Measurements from ENCODE around the gene SOX2.
"Not testable (repeated sequence)": the region's sequence is repeated elsewhere in the genome, so short reads cannot be mapped to it uniquely, and the experiment has no call there.

SOX2 gene

DNA sequence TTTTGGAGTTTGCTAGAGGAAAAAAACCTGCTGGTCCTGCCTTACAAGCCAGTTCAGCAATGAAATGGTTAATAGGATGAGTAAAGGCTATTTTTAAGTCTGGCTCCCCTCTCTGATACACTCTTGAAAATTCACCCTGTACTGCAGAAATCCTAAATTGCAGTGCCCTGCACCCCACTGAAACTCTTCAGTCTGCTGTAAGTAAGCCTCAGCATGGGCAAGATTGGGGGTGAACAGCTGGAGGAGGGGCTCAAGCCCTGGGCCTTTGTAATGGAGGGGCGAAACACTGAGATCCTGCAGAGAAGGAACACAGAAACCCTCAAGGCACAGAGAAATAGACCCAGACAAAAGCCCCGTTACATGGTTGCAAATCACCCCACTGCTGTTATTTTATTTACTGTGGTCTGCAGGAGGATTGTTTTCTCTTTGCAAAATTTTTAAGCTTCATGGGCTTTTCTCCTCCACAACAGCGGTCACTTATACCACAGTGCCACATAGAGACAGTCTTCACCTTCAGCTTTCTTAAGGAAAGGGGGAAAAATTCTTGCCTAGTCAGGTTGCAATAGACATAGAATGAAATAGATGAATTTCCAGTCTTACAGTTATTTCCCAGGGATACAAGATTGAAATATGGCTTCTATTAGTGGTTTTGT is 45.0 kb downstream of the SOX2 start:
- DNase-seq (ENCODE audit: low read depth in 2 of 2, low spot score in 1 of 2) = no peak

- no peak for DNase-seq (ENCODE audit: low read depth in 2 of 2, low spot score in 1 of 2)
Measured at GRCh38 chr3:181757694-181758306, 46.1 kb downstream of the SOX2 start.

DNA sequence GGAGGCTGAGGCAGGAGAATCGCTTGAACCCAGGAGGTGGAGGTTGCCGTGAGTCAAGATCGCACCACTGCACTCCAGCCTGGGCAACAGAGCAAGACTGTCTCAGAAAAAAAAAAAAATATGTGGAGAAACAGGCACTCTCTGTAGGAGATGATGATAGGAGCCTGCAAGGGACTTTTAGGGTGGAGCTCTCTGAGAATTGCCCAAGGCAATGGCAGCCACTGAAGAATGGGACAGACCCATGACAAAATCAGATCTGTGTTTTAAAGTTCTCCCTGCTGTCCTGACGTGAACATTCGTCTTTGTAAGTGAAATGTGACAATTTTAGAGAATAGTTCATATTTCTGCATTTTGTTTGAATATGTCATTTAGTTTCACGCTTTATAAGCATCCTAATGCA is 50.2 kb downstream of the SOX2 start:
- DNase-seq (ENCODE audit: low read depth in 2 of 2, low spot score in 1 of 2) = no peak

DNA sequence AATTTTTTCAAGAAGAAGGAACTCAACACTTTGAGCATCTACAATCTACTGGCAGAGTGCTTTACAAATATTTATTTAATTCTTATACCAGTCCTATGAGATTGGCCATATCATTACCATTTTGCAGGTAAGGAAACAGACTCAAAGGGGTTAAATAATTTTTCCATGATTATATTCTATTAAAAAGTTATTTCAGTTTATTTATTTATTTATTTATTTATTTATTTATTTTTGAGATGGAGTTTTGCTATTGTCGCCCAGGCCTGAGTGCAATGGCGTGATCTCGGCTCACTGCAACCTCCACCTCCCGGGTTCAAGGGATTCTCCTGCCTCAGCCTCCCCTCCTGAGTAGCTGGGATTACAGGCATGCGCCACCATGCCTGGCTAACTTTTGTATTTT is 52.3 kb downstream of the SOX2 start:
- DNase-seq (ENCODE audit: low read depth in 2 of 2, low spot score in 1 of 2) = not testable (repeated sequence)
